Natural killer cell (primary cell): ENCODE measurements around the gene FAM76A. TPM values are rescaled to one million over a fixed set of nuclear protein-coding genes. Genes with fewer than 3 reads are reported as not detected.

Experiments
- ATAC-seq, 3 donors: fragments of 150-1000 bp in 2 of 3; fragments of 200-7000 bp in 1 of 3; cut with Tn5 transposase; 1 replicate in 1 of 3; 2 replicates in 2 of 3; pipeline ENCODE4 v1.10.0; 2021; ENCODE audit warnings: mild to moderate bottlenecking in 2 of 3, moderate library complexity in 2 of 3
- DNase-seq, 2 donors: peaks; one replicate each; pipeline versions ENCODE4 v3.0.0 to v3.0.0-alpha.2; 2013 to 2021; ENCODE audit warnings: mixed read lengths in 1 of 2
- H3K27ac ChIP-seq: one replicate; pipeline ENCODE4 v1.5.1; 2013; ENCODE audit warnings: mild to moderate bottlenecking, low read length
- H3K27me3 ChIP-seq: one replicate; pipeline ENCODE4 v1.6.1; 2013; ENCODE audit warnings: low read length; ENCODE audit not compliant: control insufficient read depth, insufficient read depth
- H3K36me3 ChIP-seq: one replicate; pipeline ENCODE4 v1.6.1; 2013; ENCODE audit warnings: low read length; ENCODE audit not compliant: control insufficient read depth, insufficient read depth
- H3K4me1 ChIP-seq: one replicate; pipeline ENCODE4 v1.6.1; 2013; ENCODE audit warnings: low read length; ENCODE audit not compliant: control insufficient read depth, insufficient read depth
- H3K4me3 ChIP-seq: one replicate; pipeline ENCODE4 v1.5.1; 2013; ENCODE audit warnings: low read length
- H3K9me3 ChIP-seq: one replicate; pipeline ENCODE4 v1.6.1; 2013; ENCODE audit warnings: low read length; ENCODE audit not compliant: control insufficient read depth, insufficient read depth
- H3K27ac Mint-ChIP-seq, 2 donors: one replicate each; pipeline ENCODE4 v1.8.0; 2022; ENCODE audit warnings: mild to moderate bottlenecking in 2 of 2, mixed read lengths in 2 of 2, moderate library complexity in 1 of 2
- H3K27me3 Mint-ChIP-seq, 2 donors: one replicate each; pipeline ENCODE4 v1.8.0; 2022; ENCODE audit warnings: low read depth in 2 of 2, mixed read lengths in 2 of 2
- H3K36me3 Mint-ChIP-seq: one replicate; pipeline ENCODE4 v1.8.0; 2022; ENCODE audit warnings: mixed read lengths
- H3K4me1 Mint-ChIP-seq, 2 donors: one replicate each; pipeline ENCODE4 v1.8.0; 2022; ENCODE audit warnings: mixed read lengths in 2 of 2
- H3K4me3 Mint-ChIP-seq: one replicate; pipeline ENCODE4 v1.8.0; 2022; ENCODE audit warnings: mild to moderate bottlenecking, moderate library complexity, mixed read lengths
- H3K9me3 Mint-ChIP-seq, 2 donors: one replicate each; pipeline ENCODE4 v1.8.0; 2022; ENCODE audit warnings: mixed read lengths in 2 of 2
- CTCF ChIP-seq: fragments of 200-600 bp; IDR thresholded peaks from one replicate; pipeline ENCODE4 v1.8.0; 2022; ENCODE audit warnings: antibody characterized with exemption
- WGBS: methylation state at CpG from one replicate; pipeline ENCODE4 v1.1.7; 2013; ENCODE audit warnings: missing lambda C conversion rate; ENCODE audit not compliant: insufficient coverage; 5-methylcytosine and 5-hydroxymethylcytosine counted together
- intact Hi-C: fragments of 100-400 bp; cut with micrococcal nuclease; formaldehyde crosslinking; loops from one replicate; pipeline ENCODE4 v1.14.2; 2022
- total RNA-seq, 4 donors: library from RNA; stranded (reverse); fragments of 120-200 nt in 1 of 4; gene quantifications; one replicate each; pipeline versions ENCODE4 v1.2.3 to v1.2.4, GENCODE V29; 2013 to 2022

The FAM76A gene
- total RNA-seq, 3 donors from 2014 or later (not counting 1 experiment from before 2014, with no cell fraction given), result 19.5 to 21.8 (median 19.6) TPM

DNA sequence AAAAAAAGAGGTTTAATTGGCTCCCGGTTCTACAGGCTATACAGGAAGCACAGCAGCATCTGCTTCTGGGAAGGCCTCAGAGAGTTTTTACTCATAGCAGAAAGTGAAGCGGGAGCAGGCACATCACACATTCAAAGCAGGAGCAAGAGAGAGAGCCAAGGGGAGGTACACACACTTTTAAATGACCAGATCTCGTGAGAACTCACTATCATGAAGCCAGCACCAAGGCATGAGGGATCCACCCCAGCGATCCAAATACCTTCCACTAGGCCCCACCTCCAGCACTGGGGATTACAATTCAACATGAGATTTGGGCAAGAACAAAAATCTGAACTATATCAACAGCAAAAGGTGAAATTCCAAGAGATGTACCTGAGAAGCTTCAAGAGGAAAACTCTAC, 20.8 kb upstream of the FAM76A start:
- Histone ChIP-seq H3K36me3 (no peaks in the 10 kb centered on the region), H3K9me3 (no peaks in the 10 kb centered on the region), H3K4me3 (no peak overlapping the region), H3K27me3 (no peaks in the 10 kb centered on the region), H3K4me1 (no peaks in the 10 kb centered on the region), H3K27ac (no peak overlapping the region)
- H3K36me3 Mint-ChIP-seq, result peaks cover 7% of the 10 kb centered on the region
- intact Hi-C loops, result no loop called here
- H3K4me3 Mint-ChIP-seq, result no peak overlapping the region
- no peaks in the 10 kb centered on the region for H3K9me3 Mint-ChIP-seq
- DNase-seq (no peak), ATAC-seq (no peak)
- TF ChIP-seq CTCF, result no peak
- H3K27me3 Mint-ChIP-seq, result peaks cover 7 to 22% of the 10 kb centered on the region in 2 donors
- 82% methylated on average over 4 of the region's 4 CpGs for WGBS
- H3K27ac Mint-ChIP-seq, result no peak overlapping the region
- H3K4me1 Mint-ChIP-seq, result no peaks in the 10 kb centered on the region

DNA sequence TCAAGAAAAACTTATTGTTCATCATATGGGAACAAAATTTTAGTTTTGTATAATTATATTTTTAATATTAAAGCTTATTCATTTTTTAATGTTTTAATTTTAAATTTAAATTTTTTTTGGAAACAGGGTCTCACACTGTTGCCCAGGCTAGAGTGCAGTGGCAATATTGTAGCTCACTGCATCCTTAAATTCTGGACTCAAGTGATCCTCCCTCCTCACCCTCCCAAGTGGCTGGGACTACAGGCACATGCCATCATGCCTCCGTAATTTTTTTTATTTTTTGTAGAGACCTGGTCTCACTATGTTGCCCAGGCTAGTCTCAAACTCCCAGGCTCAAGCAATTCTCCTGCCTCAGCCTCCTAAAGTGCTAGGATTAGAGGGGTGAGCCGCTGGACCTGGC, 20.2 kb upstream of the FAM76A start:
- intact Hi-C loops, result no loop called here
- DNase-seq (no peak), ATAC-seq (no peak)
- no peak overlapping the region for H3K27ac Mint-ChIP-seq
- H3K4me3 ChIP-seq, result no peak overlapping the region
- no peaks in the 10 kb centered on the region for H3K9me3 Mint-ChIP-seq
- no peaks in the 10 kb centered on the region for H3K4me1 ChIP-seq
- no peaks in the 10 kb centered on the region for H3K4me1 Mint-ChIP-seq
- WGBS, result 80% methylated on average over 1 of the region's 2 CpGs
- TF ChIP-seq CTCF, result no peak
- H3K36me3 ChIP-seq, result no peaks in the 10 kb centered on the region
- H3K27me3 ChIP-seq, result no peaks in the 10 kb centered on the region
- no peak overlapping the region for H3K27ac ChIP-seq
- H3K36me3 Mint-ChIP-seq, result peaks cover 7% of the 10 kb centered on the region
- H3K9me3 ChIP-seq, result no peaks in the 10 kb centered on the region
- H3K4me3 Mint-ChIP-seq, result no peak overlapping the region
- peaks cover 7 to 19% of the 10 kb centered on the region in 2 donors for H3K27me3 Mint-ChIP-seq

DNA sequence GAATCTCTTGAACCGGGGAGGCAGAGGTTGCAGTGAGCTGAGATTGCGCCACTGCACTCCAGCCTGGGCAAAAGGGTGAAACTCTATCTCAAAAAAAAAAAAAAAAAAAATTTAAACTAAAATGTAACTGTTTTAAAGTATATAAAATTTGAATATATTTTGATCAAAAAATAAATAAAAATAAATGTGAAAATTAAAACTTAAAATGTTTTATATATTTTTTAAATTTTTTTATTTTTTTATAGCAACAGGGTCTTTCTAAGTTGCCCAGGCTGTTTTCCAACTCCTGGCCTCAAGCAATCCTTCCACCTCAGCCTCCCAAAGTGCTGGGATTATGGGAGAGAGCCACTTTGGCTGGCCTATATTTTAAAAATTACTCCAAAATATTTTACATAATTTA, 15.2 kb upstream of the FAM76A start:
- DNase-seq (no peak), ATAC-seq (no peak)
- H3K27ac Mint-ChIP-seq, result no peak overlapping the region
- Histone ChIP-seq H3K36me3 (no peaks in the 10 kb centered on the region), H3K27ac (no peak overlapping the region), H3K27me3 (no peaks in the 10 kb centered on the region), H3K4me1 (no peaks in the 10 kb centered on the region), H3K9me3 (no peaks in the 10 kb centered on the region), H3K4me3 (no peak overlapping the region)
- no peak for TF ChIP-seq CTCF
- H3K4me3 Mint-ChIP-seq, result no peak overlapping the region
- H3K4me1 Mint-ChIP-seq, result no peaks in the 10 kb centered on the region
- WGBS, result no CpG with 5 or more reads among the region's 2 CpGs
- H3K27me3 Mint-ChIP-seq, result peaks cover 12 to 17% of the 10 kb centered on the region in 2 donors
- intact Hi-C loops, result no loop called here
- no peaks in the 10 kb centered on the region for H3K36me3 Mint-ChIP-seq
- H3K9me3 Mint-ChIP-seq, result no peaks in the 10 kb centered on the region

DNA sequence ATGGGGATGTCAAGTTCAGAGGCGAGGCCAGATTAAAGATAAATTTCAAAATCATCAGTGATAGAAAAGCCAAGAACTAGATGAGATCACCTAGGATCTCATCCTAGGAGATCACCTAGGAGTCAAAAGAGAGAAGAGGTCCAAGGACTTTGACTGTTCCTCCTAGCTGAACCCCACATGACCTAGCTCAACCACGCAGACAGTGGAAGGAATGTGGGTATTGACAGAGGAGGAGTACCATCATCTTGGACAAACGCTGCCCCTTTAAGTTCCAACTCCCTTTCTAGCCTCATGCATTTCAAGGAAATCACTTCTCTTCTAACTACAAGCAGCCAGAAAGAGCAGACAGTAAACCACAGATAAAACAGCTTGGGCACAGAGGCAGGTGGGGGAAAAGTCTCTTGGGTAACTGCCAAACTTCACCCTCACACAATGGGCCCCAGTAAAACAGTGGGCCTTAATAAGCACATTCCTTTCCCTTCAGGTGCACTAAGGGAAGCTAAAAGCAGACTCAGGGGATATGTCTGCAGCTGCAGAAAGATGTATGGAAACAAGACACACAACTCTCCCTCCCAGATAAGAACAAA, 12.5 kb upstream of the FAM76A start:
- ATAC-seq, result no peak
- 65% methylated on average over 2 of the region's 3 CpGs for WGBS
- H3K9me3 ChIP-seq, result no peaks in the 10 kb centered on the region
- Mint-ChIP-seq H3K27me3 (peaks cover 25 to 27% of the 10 kb centered on the region in 2 donors), H3K9me3 (peaks cover 0 to 6% of the 10 kb centered on the region in 2 donors), H3K36me3 (no peaks in the 10 kb centered on the region), H3K4me1 (no peaks in the 10 kb centered on the region), H3K27ac (no peak overlapping the region), H3K4me3 (no peak overlapping the region)
- H3K27me3 ChIP-seq, result no peaks in the 10 kb centered on the region
- no peak for DNase-seq
- H3K4me3 ChIP-seq, result no peak overlapping the region
- H3K4me1 ChIP-seq, result no peaks in the 10 kb centered on the region
- no peak for TF ChIP-seq CTCF
- H3K27ac ChIP-seq, result no peak overlapping the region
- intact Hi-C loops, result no loop called here
- no peaks in the 10 kb centered on the region for H3K36me3 ChIP-seq
